B cell (primary cell): ENCODE measurements around the gene ARAP1. TPM values are rescaled to one million over a fixed set of nuclear protein-coding genes. Genes with fewer than 3 reads are reported as not detected.

Source experiments
- ATAC-seq: fragments of 200-7000 bp; cut with Tn5 transposase; one replicate; pipeline ENCODE4 v1.10.0; 2021; ENCODE audit warnings: low read depth, mild to moderate bottlenecking, moderate number of reproducible peaks, moderate library complexity
- CTCF ChIA-PET: fragments of 350-600 bp; sonication (Branson Sonifier 250); formaldehyde crosslinking; loops from one replicate; lab custom pipeline; 2021; ENCODE audit warnings: antibody characterized with exemption, inconsistent platforms; lab: Charles Lee
- POLR2A ChIA-PET: fragments of 350-600 bp; sonication (Branson Sonifier 250); formaldehyde crosslinking; loops from one replicate; lab custom pipeline; 2021; ENCODE audit warnings: antibody characterized with exemption; lab: Charles Lee
- DNase-seq: peaks from one replicate; pipeline ENCODE4 v3.0.0; 2013
- H2AFZ ChIP-seq: 2 replicates; pipeline ENCODE4 v1.6.1; 2012; ENCODE audit warnings: mild to moderate bottlenecking, low read depth, low read length; ENCODE audit not compliant: insufficient read depth, poor library complexity, severe bottlenecking
- H3K27ac ChIP-seq, 2 donors: 1 replicate in 1 of 2; 2 replicates in 1 of 2; pipeline ENCODE4 v1.5.1; 2012 to 2013; ENCODE audit warnings: low read length in 2 of 2, mild to moderate bottlenecking in 2 of 2, moderate library complexity in 1 of 2
- H3K27me3 ChIP-seq, 4 experiments: fragments of 200-600 bp in 1 of 4; sonication (generic) in 1 of 4; replicated peaks in 1 of 4; 1 replicate in 2 of 4; 2 replicates in 2 of 4; pipeline versions ENCODE4 v1.6.1 to v1.7.0; 2013 to 2016; ENCODE audit warnings: low read length in 3 of 4, mild to moderate bottlenecking in 2 of 4, mixed read lengths in 1 of 4, moderate library complexity in 1 of 4; ENCODE audit not compliant: insufficient read depth in 4 of 4, control insufficient read depth in 3 of 4; ENCODE audit errors: control extremely low read depth in 1 of 4
- H3K36me3 ChIP-seq, 2 experiments: replicated peaks in 1 of 2; 1 replicate in 1 of 2; 2 replicates in 1 of 2; pipeline versions ENCODE4 v1.6.1 to v1.7.1; 2013; ENCODE audit warnings: low read length in 1 of 2; ENCODE audit not compliant: insufficient read depth in 2 of 2, control insufficient read depth in 1 of 2; ENCODE audit errors: control extremely low read depth in 1 of 2, extremely low read depth in 1 of 2
- H3K4me1 ChIP-seq, 2 donors: fragments of 200-600 bp in 1 of 2; sonication (generic) in 1 of 2; 1 replicate in 1 of 2; 2 replicates in 1 of 2; pipeline versions ENCODE4 v1.5.1 to v1.6.1; 2013 to 2017; ENCODE audit warnings: low read length in 2 of 2; ENCODE audit not compliant: control insufficient read depth in 2 of 2, insufficient read depth in 2 of 2
- H3K4me2 ChIP-seq: replicated peaks from 2 replicates; pipeline ENCODE3; 2012; ENCODE audit warnings: mild to moderate bottlenecking, low read depth, low read length; ENCODE audit not compliant: poor library complexity, severe bottlenecking
- H3K4me3 ChIP-seq, 5 experiments: fragments of 200-600 bp in 1 of 5; sonication (generic) in 1 of 5; 1 replicate in 3 of 5; 2 replicates in 2 of 5; pipeline versions ENCODE4 v1.5.1 to v1.7.0; 2011 to 2016; ENCODE audit warnings: low read length in 4 of 5, mild to moderate bottlenecking in 4 of 5, low read depth in 2 of 5, control low read depth in 1 of 5, moderate library complexity in 1 of 5; ENCODE audit not compliant: insufficient read depth in 1 of 5; ENCODE audit errors: control extremely low read depth in 1 of 5, extremely low read depth in 1 of 5
- H3K79me2 ChIP-seq: fragments of 200-600 bp; sonication (generic); one replicate; pipeline ENCODE4 v1.6.0; 2016; ENCODE audit warnings: low read length; ENCODE audit not compliant: control insufficient read depth, insufficient read depth
- H3K9ac ChIP-seq: fragments of 200-600 bp; sonication (generic); 2 replicates; pipeline ENCODE4 v1.6.1; 2017; ENCODE audit warnings: mild to moderate bottlenecking, low read length, moderate library complexity
- H3K9me3 ChIP-seq, 3 donors: one replicate each; pipeline versions ENCODE4 v1.6.1 to v1.7.1; 2013; ENCODE audit warnings: low read length in 2 of 3; ENCODE audit not compliant: control insufficient read depth in 2 of 3, insufficient read depth in 1 of 3; ENCODE audit errors: control extremely low read depth in 1 of 3
- H4K20me1 ChIP-seq: 2 replicates; pipeline ENCODE4 v1.6.0; 2012; ENCODE audit warnings: mild to moderate bottlenecking, low read length; ENCODE audit not compliant: insufficient read depth, control insufficient read depth, poor library complexity, severe bottlenecking
- H3K27ac Mint-ChIP-seq: one replicate; pipeline ENCODE4 v1.8.0; 2021; ENCODE audit warnings: mixed read lengths
- H3K27me3 Mint-ChIP-seq: one replicate; pipeline ENCODE4 v1.8.0; 2021; ENCODE audit warnings: mixed read lengths
- H3K4me1 Mint-ChIP-seq: one replicate; pipeline ENCODE4 v1.8.0; 2021; ENCODE audit warnings: mixed read lengths
- H3K4me3 Mint-ChIP-seq: one replicate; pipeline ENCODE4 v1.8.0; 2021; ENCODE audit warnings: mixed read lengths
- H3K9me3 Mint-ChIP-seq: one replicate; pipeline ENCODE4 v1.8.0; 2022; ENCODE audit warnings: mixed read lengths; ENCODE audit not compliant: insufficient read depth
- CTCF ChIP-seq: fragments of 200-600 bp; IDR thresholded peaks from one replicate; pipeline ENCODE4 v1.8.0; 2022; ENCODE audit warnings: antibody characterized with exemption, mild to moderate bottlenecking
- EZH2 ChIP-seq: IDR thresholded peaks from 2 replicates; pipeline ENCODE4 v1.6.1; 2012; ENCODE audit warnings: borderline replicate concordance, low read depth, mild to moderate bottlenecking, moderate library complexity, low read length; ENCODE audit not compliant: insufficient read depth, poor library complexity, severe bottlenecking
- WGBS: methylation state at CpG from one replicate; pipeline ENCODE4 v1.1.5; 2013; ENCODE audit warnings: missing lambda C conversion rate; ENCODE audit not compliant: insufficient coverage; 5-methylcytosine and 5-hydroxymethylcytosine counted together
- intact Hi-C: fragments of 100-400 bp; cut with micrococcal nuclease; formaldehyde crosslinking; loops from one replicate; pipeline ENCODE4 v1.10.0; 2022
- polyA plus RNA-seq: library from polyadenylated mRNA; depleted of rRNA; stranded (reverse); fragments of >200 nt; gene quantifications from 2 replicates; pipeline ENCODE4 v1.2.3, GENCODE V29; 2012
- total RNA-seq, 2 donors: library from RNA; stranded (reverse); fragments of 120-200 nt in 1 of 2; gene quantifications; 1 replicate in 1 of 2; 2 replicates in 1 of 2; pipeline versions ENCODE4 v1.2.3 to v1.2.4, GENCODE V29; 2013 to 2022

The ARAP1 gene
- total and polyA plus RNA-seq, 2 donors (not counting 1 experiment from before 2014, with no cell fraction given) = 143 to 242 TPM

DNA sequence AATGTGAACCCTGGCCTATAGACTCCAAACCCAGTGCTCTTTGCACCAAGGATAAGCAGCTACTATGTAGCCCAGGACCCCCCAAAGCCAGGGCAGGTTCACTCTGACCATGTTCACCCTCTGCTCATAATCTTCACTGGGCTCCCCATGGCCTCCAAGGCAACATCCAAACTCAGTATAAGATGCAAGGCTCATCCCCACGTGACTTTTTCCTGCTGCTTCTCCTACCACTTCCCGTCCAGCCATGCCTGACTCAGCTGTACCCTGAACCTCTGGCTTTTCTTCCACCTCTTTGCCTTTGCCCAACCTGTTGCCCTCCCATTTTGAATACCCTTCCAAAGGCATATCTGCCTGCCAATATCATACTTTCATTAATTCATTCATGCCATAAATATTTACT, 105.7 kb downstream of the ARAP1 start:
- H2AFZ ChIP-seq = no peak overlapping the region
- DNase-seq (no peak), ATAC-seq (no peak)
- TF ChIP-seq CTCF = no peak
- TF ChIP-seq EZH2 = no peak
- POLR2A ChIA-PET = no interaction called here
- CTCF ChIA-PET = interaction anchor here (9.6 kb wide), 1 partner anchor 59 kb away, joined by 152 read pairs; no protein-coding TSS in a partner anchor
- no peaks in the 10 kb centered on the region for H3K36me3 ChIP-seq
- peaks cover 10 to 16% of the 10 kb centered on the region in 2 donors for H3K4me1 ChIP-seq
- H3K27ac ChIP-seq = no peak overlapping the region
- no peaks in the 10 kb centered on the region for H3K9me3 ChIP-seq
- intact Hi-C loops = no loop called here
- WGBS = 80% methylated on average over 2 of the region's 2 CpGs
- H3K27me3 ChIP-seq = peaks cover 0 to 21% (median 10%) of the 10 kb centered on the region in 4 experiments
- H3K4me2 ChIP-seq = no peak overlapping the region
- H4K20me1 ChIP-seq = no peaks in the 10 kb centered on the region
- H3K9ac ChIP-seq = no peak overlapping the region
- H3K4me1 Mint-ChIP-seq = peaks cover 4% of the 10 kb centered on the region
- H3K4me3 Mint-ChIP-seq = no peak overlapping the region
- H3K9me3 Mint-ChIP-seq = no peaks in the 10 kb centered on the region
- H3K27me3 Mint-ChIP-seq = peaks cover 8% of the 10 kb centered on the region
- no peak overlapping the region for H3K27ac Mint-ChIP-seq
- H3K79me2 ChIP-seq = no peaks in the 10 kb centered on the region
- no peak overlapping the region for H3K4me3 ChIP-seq

DNA sequence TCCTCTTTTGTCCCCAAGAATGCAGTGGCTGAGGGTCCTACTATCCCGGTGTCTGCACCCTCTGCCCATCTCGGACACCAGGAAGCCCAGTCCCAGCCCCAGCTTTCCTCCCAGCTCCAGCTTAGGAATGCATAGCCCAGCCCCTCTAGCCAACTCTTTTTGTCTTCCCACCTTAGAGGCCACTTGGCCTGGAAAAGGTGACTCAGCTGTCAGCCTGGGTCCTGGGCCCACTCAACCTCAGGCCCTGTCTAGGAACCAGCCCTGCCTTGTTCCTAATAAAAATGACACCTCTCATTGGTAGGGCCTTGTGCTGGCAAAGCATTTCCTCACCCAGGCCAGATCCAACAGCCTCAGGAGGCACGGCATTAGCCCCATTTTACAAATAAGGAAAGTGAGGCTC, 106.2 kb downstream of the ARAP1 start:
- no peaks in the 10 kb centered on the region for H3K36me3 ChIP-seq
- no peak for TF ChIP-seq EZH2
- no peak for TF ChIP-seq CTCF

More for the DNA sequence above, 106.2 kb downstream of the ARAP1 start:
- Histone ChIP-seq H4K20me1 (no peaks in the 10 kb centered on the region), H3K4me1 (peaks cover 13 to 16% of the 10 kb centered on the region in 2 donors), H3K4me3 (no peak overlapping the region), H3K79me2 (no peaks in the 10 kb centered on the region), H3K4me2 (no peak overlapping the region), H3K27ac (no peak overlapping the region), H3K9me3 (peaks cover 0 to 2% (median 0%) of the 10 kb centered on the region in 3 donors), H2AFZ (no peak overlapping the region), H3K9ac (no peak overlapping the region), H3K27me3 (peaks cover 0 to 25% (median 14%) of the 10 kb centered on the region in 4 experiments)
- no peaks in the 10 kb centered on the region for H3K9me3 Mint-ChIP-seq
- peaks cover 4% of the 10 kb centered on the region for H3K4me1 Mint-ChIP-seq
- no peak for DNase-seq
- H3K4me3 Mint-ChIP-seq = no peak overlapping the region
- no peak overlapping the region for H3K27ac Mint-ChIP-seq
- no peak for ATAC-seq
- ChIA-PET POLR2A (no interaction called here), CTCF (interaction anchor here (1.2 to 9.6 kb wide), 3 partner anchors 35 to 175 kb away, joined by 3 to 152 read pairs (median 24); no protein-coding TSS in a partner anchor)
- intact Hi-C loops = no loop called here
- 88% methylated on average over 2 of the region's 3 CpGs for WGBS
- peaks cover 8% of the 10 kb centered on the region for H3K27me3 Mint-ChIP-seq
